Jurkat, Clone E6-1 (cell line): Measurements from ENCODE around the gene KCNC1.

Source experiments
- DNase-seq: peaks from one replicate; pipeline ENCODE4 v3.0.0-alpha.2; 2011; ENCODE audit warnings: low read depth, low spot score
- H3K4me3 ChIP-seq: 2 replicates; pipeline ENCODE4 v1.5.1; 2011; ENCODE audit warnings: mild to moderate bottlenecking, low read length, control low read depth, moderate library complexity

KCNC1 gene

DNA sequence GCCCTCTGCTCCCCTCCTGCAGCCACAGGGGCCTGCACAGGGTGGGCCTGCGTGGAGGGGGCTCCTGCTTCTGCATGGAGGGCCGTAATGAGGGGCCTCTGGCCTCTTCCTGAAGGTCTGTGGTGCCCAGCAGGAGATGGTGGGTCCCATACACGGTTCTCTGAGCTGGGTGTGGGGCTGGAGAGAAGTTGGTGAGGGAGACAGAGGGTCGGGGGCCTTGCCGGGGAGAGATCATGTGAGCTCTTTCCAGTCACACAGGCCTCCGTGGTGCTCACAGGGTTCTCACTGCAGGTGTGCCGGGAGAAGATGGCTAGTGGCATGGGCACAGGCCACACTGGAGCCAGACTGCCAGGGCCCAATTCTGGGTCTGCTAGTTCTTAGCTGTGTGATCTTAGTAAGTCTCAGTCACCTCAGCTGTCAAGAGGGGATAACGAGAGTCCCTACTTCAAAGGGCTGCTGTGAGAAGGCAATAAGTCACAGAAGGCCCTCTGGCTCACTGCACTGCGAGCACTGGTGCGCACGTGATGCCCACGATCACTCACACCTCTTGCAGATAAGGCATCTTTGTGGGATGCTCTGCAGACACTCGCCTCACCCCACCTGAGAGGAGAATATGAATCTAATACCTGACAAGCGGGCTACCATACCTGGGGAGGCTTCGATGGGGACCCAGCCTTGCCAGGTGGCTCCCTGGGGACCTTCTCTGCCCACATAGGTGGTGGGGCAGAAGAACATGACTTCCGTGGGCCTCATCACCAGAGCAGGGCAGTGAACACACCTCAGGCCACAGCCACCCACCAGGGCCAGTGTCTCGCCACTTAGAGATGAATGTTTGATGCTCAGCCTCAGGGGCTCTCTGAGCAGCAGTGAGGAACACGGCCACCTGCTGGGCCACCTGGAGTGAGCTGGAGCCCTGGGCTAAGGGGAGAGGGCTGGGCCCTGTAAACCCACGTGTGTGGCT lies 14.5 kb downstream of the KCNC1 start:
- no peak overlapping the region for H3K4me3 ChIP-seq
- no peak for DNase-seq

DNA sequence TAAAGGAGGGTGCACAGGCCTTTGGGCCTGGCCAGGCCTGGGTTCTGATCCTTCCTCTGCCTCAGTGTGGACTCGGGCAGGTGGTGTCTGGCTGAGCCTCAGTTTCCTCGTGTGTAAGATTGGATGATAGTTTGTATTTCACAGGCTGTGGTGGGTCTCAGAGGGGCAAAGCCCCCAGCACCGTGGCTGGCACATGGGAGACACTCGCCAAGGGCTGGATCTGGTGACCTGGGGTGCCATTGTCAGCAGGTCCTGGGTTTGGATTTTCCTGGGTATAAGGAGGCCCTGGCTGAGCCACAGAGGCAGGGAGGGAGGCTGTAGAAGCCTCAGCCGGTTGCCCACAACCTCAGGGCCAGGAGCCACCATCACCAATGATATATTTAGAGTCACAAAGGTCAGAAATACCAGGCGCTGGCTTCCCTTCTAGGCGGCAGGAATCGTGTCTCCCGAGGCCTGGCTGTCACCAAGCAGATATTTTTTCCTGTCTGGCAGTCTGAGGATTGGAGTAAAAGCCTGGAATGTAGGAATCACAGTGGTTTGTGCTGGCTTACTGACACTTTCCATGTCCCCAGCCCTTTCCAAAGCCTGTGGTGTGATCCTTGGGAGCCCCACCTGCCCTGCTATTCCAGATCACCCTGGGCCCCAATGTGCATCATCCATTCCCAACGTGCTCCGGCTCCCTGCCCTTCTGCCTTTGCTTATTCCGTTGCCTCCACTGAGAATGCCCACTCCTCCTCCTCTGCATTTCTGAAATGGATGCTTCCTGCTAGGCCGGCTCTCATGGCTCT lies 15.6 kb downstream of the KCNC1 start:
- no peak overlapping the region for H3K4me3 ChIP-seq
- no peak for DNase-seq

DNA sequence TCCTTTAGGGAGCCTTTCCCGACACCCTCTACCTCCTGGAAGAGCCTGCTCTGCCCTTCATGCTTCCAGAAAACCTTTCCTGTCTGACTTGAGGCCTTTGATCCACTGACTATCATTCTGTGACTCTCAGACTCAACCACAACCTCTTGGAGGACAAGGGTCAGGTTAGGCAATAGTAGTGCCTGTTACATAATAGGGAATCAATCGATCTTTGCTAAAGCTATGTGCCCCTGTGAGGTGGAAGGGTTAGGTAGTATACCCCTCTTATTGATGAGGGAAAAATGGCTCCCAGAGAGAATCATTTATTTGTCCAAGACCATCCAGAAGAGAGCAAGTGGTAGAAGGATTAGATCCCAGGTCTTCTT lies 16.2 kb downstream of the KCNC1 start:
- no peak overlapping the region for H3K4me3 ChIP-seq
- no peak for DNase-seq

DNA sequence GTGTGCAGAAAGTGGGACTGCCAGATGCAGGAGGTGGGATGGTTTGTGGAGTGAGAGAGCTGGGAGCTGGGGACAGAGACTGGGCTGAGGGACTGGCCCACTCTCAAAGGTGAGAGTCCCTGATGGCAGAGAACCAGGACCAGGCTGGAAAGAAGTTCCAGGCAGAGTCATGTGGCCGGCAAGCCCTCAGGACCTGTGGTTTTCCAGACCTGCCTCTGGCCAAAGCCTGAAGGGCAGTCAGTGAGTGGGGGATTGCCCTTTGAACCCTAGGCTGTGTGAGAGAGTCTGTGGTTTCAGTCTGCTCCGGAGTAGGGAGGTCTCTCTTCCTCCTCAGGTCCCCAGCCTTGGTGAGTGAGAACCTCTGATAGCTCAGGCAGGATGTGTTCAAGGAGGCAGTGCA lies 17.0 kb downstream of the KCNC1 start:
- DNase-seq, result no peak
- no peak overlapping the region for H3K4me3 ChIP-seq

DNA sequence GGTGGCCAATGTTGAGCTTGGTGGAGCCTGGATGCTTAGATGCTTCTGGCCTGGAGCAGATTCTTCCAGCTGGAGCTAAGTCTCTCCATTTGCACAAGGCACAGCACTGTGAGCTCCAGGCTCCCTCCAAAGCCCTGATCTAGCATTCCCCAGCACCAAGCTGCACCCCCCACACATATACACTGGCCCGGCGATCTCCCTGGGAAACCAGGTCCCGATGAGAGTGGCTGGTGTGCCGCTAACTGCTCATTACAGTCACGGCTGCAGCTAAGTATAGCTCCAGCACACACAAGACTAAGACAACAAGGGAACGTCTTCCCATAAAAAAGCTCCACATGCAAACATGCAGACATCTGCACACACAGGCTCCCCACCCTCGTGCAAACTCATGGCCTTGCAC lies 17.6 kb downstream of the KCNC1 start:
- H3K4me3 ChIP-seq, result no peak overlapping the region
- DNase-seq, result no peak

DNA sequence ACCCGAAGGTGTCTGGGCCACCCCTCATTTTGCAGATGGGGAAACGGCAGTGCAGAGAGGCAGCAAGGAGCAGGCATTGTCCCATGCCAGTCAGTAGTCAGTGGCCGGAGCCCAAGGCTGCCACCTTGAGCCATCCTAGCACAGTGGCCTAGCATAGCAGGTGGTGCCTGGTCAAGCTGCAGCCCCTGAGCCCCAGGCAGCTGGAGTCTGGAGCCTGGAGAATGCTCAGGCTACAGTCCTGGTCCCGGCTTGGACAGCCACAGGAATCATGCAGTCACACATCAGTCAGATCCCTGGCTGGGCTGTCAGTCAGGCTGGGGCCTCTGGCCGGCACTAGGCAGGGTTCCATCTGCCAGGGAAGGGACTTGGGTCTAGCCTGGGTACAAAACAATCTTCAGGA lies 18.6 kb downstream of the KCNC1 start:
- H3K4me3 ChIP-seq, result no peak overlapping the region
- DNase-seq, result no peak

DNA sequence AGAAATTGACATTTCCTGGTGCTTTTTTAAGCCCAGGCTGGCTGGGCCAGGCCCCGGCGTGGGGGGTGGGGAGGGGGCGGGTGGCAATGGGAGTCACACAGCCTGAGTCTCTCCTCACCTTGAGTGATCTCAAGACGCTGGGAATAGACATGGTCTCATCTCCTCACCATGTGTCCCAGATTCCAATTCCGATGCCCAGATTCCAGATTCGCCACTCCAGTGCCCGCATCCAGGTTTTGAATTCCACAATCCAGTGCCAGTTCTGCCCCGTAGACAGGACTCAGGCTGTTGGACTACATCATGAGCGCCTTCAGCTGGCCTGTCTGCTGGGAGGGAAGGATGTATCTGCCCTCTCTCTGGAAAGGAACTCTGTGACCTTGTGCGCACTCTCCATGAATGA lies 19.1 kb downstream of the KCNC1 start:
- no peak overlapping the region for H3K4me3 ChIP-seq
- DNase-seq, result no peak

DNA sequence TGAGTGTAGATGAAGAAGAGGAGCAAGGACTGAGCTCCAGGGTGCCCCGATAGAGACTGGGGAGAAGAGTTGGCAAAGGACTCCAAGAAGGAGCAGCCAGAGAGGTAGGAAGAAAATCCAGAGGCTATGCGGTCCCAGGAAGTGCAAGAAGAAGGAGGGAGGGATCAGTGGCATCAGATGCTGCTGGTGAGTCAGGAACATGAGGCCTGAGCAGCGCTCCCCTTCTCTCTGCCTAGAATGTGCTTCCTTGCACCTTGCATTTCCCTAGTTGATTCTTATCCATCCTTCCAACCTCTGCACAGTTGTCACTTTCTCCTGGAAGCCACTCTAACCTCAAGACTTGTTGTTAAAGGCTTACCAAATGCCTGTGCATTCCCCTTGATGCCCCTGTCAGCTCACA lies 21.3 kb downstream of the KCNC1 start:
- H3K4me3 ChIP-seq, result no peak overlapping the region

DNA sequence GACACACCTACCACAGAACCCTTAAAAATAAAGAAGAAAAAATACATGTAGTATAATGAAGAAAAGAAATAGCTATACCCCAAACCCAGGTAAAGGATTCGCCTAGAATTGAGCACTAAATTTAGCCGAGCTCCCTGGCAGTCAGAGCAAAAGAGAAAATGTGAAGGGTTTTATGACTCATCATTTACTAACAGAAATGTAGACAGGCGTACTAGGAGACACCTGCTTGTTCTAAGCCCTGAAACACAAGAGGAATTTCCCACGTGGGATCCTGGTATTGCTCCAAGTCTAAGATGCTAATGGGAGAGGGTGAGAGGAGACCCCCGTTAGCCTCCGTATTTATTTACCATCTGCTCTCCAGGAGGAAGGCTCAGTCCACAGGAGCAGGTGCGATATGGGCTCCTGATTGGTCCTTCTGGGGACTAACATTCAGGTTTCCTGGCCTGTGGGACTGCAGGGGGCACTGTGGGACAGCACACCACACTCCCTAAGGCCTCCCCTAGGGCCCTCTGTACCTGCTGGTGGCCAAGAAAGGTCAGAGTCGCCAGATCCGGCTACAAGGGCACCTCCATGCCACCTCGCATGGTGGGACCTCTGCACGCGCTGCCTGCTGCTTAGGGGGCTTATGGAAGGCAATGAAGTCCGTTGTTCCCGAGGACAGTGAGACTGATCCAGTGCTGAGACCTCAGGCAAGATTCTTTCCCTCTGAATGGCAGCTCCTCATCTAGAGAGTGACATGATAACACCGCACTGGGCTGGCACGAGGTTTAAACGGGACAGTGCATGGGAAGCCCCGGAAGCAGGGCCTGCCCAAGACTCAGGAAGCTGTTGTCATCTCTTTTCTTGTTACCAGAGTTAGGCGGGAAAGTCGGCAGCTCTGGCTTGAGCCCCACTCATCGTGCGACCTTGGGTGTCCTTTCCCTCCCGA lies 25.8 kb downstream of the KCNC1 start:
- no peak for DNase-seq
- H3K4me3 ChIP-seq, result no peak overlapping the region

More for the DNA sequence above, 21.3 kb downstream of the KCNC1 start:
- no peak for DNase-seq

DNA sequence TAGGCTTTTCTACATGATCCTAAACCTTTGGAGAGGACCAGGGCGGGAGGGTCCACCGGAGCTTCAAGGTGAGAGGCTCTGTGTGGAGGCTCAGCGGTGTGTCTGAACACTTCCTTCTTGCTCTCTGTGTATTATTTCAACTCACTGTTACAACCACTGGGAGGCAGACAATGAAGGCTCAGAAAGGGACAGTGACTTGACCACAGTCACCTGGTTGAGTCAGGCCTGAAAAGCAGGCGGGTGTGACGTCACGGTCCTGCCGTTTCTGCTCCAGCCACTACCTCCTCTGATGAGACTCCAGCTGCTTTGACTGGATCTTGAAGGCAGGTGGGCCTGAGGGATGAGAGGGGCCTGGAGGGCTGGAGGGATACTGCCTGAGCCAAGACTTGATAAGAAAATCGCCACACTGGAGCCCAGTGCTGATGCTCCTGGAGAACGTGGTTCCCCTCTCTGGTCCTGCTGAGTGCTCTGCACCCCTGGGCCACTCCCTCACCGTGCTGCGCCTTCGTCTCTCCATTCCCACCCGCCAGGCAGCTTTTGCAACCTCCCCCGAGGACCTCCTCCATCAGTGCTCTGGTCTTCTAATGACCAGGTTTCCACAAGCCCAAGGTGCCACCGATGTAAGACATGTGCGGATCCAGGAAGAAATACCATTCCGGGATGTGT lies 27.9 kb downstream of the KCNC1 start:
- DNase-seq, result no peak
- H3K4me3 ChIP-seq, result no peak overlapping the region

DNA sequence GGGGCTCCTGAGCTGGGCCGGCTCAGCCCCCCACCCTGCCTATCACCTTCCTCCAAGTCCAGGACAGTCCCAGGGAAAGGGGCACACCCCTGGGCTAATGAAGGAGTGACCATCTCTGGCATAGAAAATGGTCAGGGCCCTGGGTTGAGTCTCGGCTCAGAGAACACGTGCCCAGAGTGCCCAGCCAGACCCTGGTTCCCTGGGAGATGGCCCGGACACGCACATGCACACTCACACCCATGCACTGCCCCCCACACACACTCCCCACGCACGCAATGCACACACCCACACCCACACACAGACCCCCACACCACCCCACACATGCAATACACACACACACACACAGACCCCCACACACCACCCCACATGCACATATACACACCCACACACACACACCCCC lies 28.7 kb downstream of the KCNC1 start:
- no peak for DNase-seq
- H3K4me3 ChIP-seq, result no peak overlapping the region

DNA sequence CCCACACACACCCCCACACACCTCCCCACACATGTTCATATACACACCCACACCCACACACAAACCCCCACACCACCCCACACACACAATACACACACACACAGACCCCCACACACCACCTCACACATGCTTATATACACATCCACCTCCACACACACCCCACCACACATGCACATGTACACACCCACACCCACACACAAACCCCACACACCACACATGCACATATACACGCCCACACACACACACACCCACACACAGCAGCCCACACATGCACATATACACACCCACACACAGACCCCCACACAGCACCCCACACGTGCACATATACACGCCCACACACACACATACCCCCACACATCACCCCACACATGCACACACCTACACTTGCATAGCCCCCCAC lies 29.1 kb downstream of the KCNC1 start:
- DNase-seq, result no peak
- H3K4me3 ChIP-seq, result no peak overlapping the region

DNA sequence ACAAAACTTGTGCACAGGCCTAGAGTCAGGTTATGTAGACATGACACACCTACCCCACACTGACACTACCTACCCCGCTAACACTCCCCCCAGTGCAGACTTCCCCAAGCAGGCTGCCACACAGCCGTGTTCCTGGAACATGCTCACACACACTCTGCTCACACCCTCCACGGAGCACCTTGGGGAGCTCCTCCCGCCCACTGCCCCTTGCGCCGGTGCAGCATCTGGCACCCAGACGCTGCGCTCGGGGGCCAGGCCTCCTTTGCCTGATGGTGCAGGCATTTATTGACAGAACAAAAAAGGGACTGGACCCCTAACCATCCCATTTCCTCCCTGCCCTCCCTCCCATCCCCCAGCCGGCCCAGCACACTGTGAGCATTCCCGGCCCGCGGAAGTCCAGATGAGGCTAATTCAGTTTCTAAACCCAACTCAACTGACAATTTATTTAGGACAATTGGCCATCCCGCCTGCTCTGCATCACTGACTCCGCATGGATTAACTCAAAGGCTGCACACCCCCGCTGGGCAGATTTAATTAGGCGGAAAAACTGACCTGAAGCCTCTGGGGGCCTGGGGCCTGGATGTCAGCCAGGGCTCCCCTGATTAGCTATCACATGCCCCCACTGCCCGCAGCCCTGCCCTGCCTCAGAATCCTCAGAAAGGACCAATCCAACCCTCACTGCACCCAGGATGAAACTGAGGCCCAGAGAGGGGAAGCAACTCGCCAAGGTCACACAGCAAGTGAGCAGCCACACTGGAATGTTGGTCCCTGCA lies 30.1 kb downstream of the KCNC1 start:
- no peak for DNase-seq
- no peak overlapping the region for H3K4me3 ChIP-seq

DNA sequence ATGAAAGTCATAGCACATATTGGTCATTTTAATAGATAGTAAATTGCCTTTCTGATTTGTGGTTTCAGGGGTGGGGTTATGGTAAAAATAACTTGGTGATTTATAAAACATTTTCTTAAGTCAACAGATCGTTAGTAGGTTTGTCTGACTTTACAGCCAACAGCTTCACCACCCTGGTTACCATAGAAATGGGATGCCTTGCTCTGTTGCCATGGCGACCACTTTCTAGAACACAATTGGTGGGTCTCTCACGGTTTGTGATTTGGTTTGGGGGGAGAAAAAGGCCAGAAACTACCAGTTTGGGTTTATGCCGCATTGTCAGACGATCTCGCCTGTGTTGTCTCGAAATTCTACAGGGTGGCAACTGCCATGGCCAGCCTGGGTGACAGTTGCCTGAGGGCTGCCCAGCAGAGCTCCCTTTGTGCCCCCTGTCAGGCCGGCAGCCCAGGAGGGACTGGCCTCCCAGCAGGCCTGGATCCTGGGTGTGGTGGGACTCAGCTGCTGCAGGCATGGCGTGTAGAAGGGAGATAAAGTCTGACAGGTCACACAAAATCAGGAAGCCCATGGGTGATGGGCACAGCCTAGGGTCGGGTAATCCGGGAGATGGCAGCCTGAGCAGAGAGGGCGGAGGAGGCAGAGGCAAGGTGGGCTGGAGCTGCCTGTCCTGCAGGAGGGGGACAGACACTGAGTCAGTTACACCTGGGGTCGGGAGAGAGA lies 30.9 kb downstream of the KCNC1 start:
- H3K4me3 ChIP-seq, result no peak overlapping the region
- DNase-seq, result peak; percentile 7

DNA sequence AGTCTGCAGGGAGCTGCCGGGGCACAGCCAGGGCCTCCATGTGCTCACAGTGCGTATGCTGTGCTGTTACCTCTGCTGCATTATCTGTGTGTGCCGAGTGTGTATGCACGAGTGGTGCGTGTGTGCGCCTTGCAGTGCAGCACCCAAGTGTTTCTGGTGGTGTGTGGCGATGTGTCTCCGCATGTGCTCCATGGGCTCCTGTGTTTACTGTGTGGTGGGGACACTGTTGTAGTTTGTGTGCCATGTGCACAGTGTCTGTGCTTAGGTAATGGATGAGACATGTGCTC lies 31.4 kb downstream of the KCNC1 start:
- no peak overlapping the region for H3K4me3 ChIP-seq
- DNase-seq, result no peak

DNA sequence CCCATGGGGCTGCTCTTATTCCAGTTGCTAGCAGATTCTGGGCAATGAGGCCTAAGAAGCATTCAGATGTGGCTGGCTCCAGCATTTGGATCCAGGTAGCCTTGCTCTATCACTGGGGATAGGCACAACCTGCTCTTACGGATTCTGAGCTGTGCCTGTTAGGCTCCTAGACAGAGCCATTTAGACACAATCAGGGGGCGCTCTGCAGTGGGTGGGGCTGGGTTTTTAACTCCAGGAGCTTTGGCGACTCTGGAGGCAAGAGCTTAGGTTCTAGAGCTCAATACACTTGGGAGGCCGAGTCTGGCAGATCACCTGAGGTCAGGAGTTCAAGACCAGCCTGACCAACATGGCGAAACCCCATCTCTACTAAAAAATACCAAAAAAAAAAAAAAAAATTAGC lies 32.0 kb downstream of the KCNC1 start:
- no peak for DNase-seq
- H3K4me3 ChIP-seq, result no peak overlapping the region

DNA sequence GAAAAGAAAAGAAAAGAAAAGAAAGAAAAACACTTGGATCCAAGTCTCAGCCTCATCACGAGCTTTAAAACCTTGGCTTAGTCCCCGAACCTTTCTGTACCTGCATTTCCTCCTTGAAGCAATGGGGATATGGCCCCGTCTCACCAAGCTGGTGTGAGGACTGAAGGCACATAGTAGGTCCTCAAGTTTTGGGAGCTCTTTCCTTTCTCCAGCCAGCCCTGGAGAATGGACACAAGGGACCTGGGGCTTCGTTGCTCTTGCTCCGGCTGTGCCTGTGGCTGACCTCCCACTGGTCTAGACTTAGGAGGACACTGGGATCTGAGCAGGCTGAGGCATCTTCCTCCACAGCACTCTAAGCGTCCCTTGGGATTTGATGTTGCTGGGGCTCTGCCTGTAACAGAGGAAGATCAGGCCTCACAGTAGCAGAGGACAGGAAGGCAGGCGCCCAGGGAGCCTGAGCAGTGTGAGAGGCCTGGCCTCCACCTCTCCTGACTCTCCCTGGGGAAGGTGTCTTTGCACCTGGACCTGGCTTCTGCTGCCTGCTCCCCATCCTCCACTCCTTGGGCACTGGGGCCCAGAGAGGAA lies 32.8 kb downstream of the KCNC1 start:
- H3K4me3 ChIP-seq, result no peak overlapping the region
- no peak for DNase-seq

DNA sequence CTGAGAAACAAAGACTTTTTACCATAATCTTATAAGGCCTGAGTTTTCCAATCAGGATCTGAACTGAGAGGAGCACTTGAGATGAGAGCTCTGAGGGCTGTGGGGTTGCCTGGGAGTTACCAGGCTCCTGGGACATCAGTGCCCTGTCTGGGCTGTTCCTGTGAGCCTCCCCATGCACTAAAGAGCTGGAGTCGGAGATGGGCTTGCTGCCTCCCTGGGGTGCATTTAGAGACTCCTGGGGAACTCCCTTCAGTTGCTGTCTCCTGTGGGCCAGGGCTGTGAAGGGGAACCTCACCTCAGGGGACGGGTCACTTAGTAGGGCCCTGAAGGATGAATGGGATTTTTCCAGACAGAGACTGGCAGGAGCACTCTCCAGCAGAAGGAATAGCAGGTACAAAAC lies 33.3 kb downstream of the KCNC1 start:
- no peak overlapping the region for H3K4me3 ChIP-seq
- DNase-seq, result no peak
